IMR-90 (cell line): ENCODE measurements around the gene NOS1AP. TPM values are rescaled to one million over a fixed set of nuclear protein-coding genes. Genes with fewer than 3 reads are reported as not detected.

Experiments
- ATAC-seq: fragments of 200-7000 bp; cut with Tn5 transposase; 2 replicates; pipeline ENCODE4 v1.9.1; 2020; ENCODE audit warnings: low read depth, mild to moderate bottlenecking, moderate library complexity
- BruUV-seq: library from RNA; stranded (reverse); fragments of 400-500 nt; replicated peaks from 2 replicates; lab custom pipeline; 2021; lab: Mats Ljungman, UMichigan
- CTCF ChIA-PET: fragments of 300-600 bp; formaldehyde crosslinking; extraction: SDS; loops from one replicate; lab custom pipeline; 2021; ENCODE audit warnings: antibody characterized with exemption; lab: Yijun Ruan, JAX
- POLR2A ChIA-PET: fragments of 300-600 bp; sonication (Branson Sonifier 250); formaldehyde crosslinking; loops from one replicate; lab custom pipeline; 2022; ENCODE audit warnings: antibody characterized with exemption; ENCODE audit not compliant: unreplicated experiment; lab: Charles Lee
- DNase-seq: peaks from one replicate; pipeline ENCODE4 v3.0.0; 2013
- H2AFZ ChIP-seq: replicated peaks from 2 replicates; pipeline ENCODE3; 2013; ENCODE audit warnings: low read length, mild to moderate bottlenecking; ENCODE audit not compliant: poor library complexity
- H2AK5ac ChIP-seq: 2 replicates; pipeline ENCODE4 v1.6.1; 2013; ENCODE audit warnings: low read depth, low read length, inconsistent platforms
- H2AK9ac ChIP-seq: replicated peaks from 2 replicates; pipeline ENCODE3; 2013; ENCODE audit warnings: mild to moderate bottlenecking, low read depth, low read length, moderate library complexity; ENCODE audit not compliant: poor library complexity
- H2BK120ac ChIP-seq: 2 replicates; pipeline ENCODE4 v1.6.1; 2013; ENCODE audit warnings: low read depth, low read length, inconsistent platforms
- H2BK15ac ChIP-seq: 3 replicates; pipeline ENCODE4 v1.6.1; 2013; ENCODE audit warnings: low read depth, low read length, inconsistent platforms
- H2BK20ac ChIP-seq: 2 replicates; pipeline ENCODE4 v1.6.1; 2013; ENCODE audit warnings: low read depth, mild to moderate bottlenecking, inconsistent platforms, low read length, moderate library complexity
- H2BK5ac ChIP-seq: 2 replicates; pipeline ENCODE4 v1.6.1; 2013; ENCODE audit warnings: mild to moderate bottlenecking, low read depth, low read length, inconsistent platforms; ENCODE audit not compliant: poor library complexity, severe bottlenecking
- H3K14ac ChIP-seq: replicated peaks from 2 replicates; pipeline ENCODE4 v1.6.1; 2013; ENCODE audit warnings: low read depth, low read length, inconsistent platforms
- H3K18ac ChIP-seq: 2 replicates; pipeline ENCODE4 v1.6.1; 2013; ENCODE audit warnings: low read depth, low read length, control low read depth
- H3K23ac ChIP-seq: 2 replicates; pipeline ENCODE4 v1.6.1; 2013; ENCODE audit warnings: low read depth, low read length, inconsistent platforms
- H3K27ac ChIP-seq: 2 replicates; pipeline ENCODE4 v1.5.1; 2013; ENCODE audit warnings: mild to moderate bottlenecking, control low read depth, low read length; ENCODE audit not compliant: insufficient read depth
- H3K27me3 ChIP-seq: 2 replicates; pipeline ENCODE4 v1.6.1; 2013; ENCODE audit warnings: low read length; ENCODE audit not compliant: control insufficient read depth, insufficient read depth
- H3K36me3 ChIP-seq: 2 replicates; pipeline ENCODE4 v1.6.1; 2013; ENCODE audit warnings: low read length, mixed read lengths; ENCODE audit not compliant: control insufficient read depth, insufficient read depth
- H3K4ac ChIP-seq: 2 replicates; pipeline ENCODE4 v1.6.1; 2013; ENCODE audit warnings: low read depth, low read length, inconsistent platforms
- H3K4me1 ChIP-seq: 2 replicates; pipeline ENCODE4 v1.6.1; 2013; ENCODE audit warnings: low read length, mixed read lengths; ENCODE audit not compliant: control insufficient read depth, insufficient read depth
- H3K4me2 ChIP-seq: 2 replicates; pipeline ENCODE4 v1.6.1; 2013; ENCODE audit warnings: low read depth, mild to moderate bottlenecking, control low read depth, low read length, moderate library complexity
- H3K4me3 ChIP-seq: 2 replicates; pipeline ENCODE4 v1.5.1; 2013; ENCODE audit warnings: low read depth, mild to moderate bottlenecking, control low read depth, low read length, moderate library complexity; ENCODE audit not compliant: insufficient read depth
- H3K56ac ChIP-seq: 2 replicates; pipeline ENCODE4 v1.6.1; 2013; ENCODE audit warnings: low read length, inconsistent platforms; ENCODE audit not compliant: insufficient read depth; ENCODE audit errors: extremely low read depth
- H3K79me1 ChIP-seq, 2 experiments: 2 replicates each; pipeline ENCODE4 v1.6.1; 2013; ENCODE audit warnings: low read length in 2 of 2, inconsistent platforms in 1 of 2, low read depth in 1 of 2
- H3K9ac ChIP-seq: 2 replicates; pipeline ENCODE4 v1.6.1; 2013; ENCODE audit warnings: low read depth, low read length, control low read depth
- H3K9me1 ChIP-seq: 2 replicates; pipeline ENCODE4 v1.6.1; 2013; ENCODE audit warnings: low read length, inconsistent platforms; ENCODE audit not compliant: insufficient read depth
- H3K9me3 ChIP-seq: 2 replicates; pipeline ENCODE4 v1.6.1; 2013; ENCODE audit warnings: low read length; ENCODE audit not compliant: control insufficient read depth, insufficient read depth
- H4K20me1 ChIP-seq: 2 replicates; pipeline ENCODE4 v1.6.1; 2013; ENCODE audit warnings: low read length, inconsistent platforms; ENCODE audit not compliant: insufficient read depth
- H4K5ac ChIP-seq: 2 replicates; pipeline ENCODE4 v1.6.1; 2013; ENCODE audit warnings: mild to moderate bottlenecking, low read depth, low read length, control low read depth
- H4K8ac ChIP-seq, 2 experiments: 2 replicates each; pipeline ENCODE4 v1.6.1; 2013; ENCODE audit warnings: low read depth in 2 of 2, low read length in 2 of 2, control low read depth in 1 of 2, inconsistent platforms in 1 of 2
- H4K91ac ChIP-seq: 2 replicates; pipeline ENCODE4 v1.6.1; 2013; ENCODE audit warnings: low read depth, low read length, inconsistent platforms; ENCODE audit not compliant: insufficient read depth
- BHLHE40 ChIP-seq: fragments of 150-350 bp; IDR thresholded peaks from 2 replicates; pipeline ENCODE4 v1.6.1; 2016; ENCODE audit warnings: mild to moderate bottlenecking, low read depth, low read length
- CEBPB ChIP-seq: IDR thresholded peaks from 2 replicates; pipeline ENCODE4 v1.6.1; 2012; ENCODE audit warnings: low read depth, low read length, improper control_type of control experiment
- CHD1 ChIP-seq: IDR thresholded peaks from 2 replicates; pipeline ENCODE4 v1.6.1; 2012; ENCODE audit warnings: low read depth, low read length, improper control_type of control experiment
- ELK1 ChIP-seq: fragments of 150-350 bp; IDR thresholded peaks from 2 replicates; pipeline ENCODE4 v1.6.1; 2016; ENCODE audit warnings: low read depth, mild to moderate bottlenecking, low read length, moderate library complexity, borderline replicate concordance
- MAFK ChIP-seq: IDR thresholded peaks from 2 replicates; pipeline ENCODE4 v1.6.1; 2012; ENCODE audit warnings: low read depth, low read length, improper control_type of control experiment
- MAZ ChIP-seq: IDR thresholded peaks from 2 replicates; pipeline ENCODE4 v1.6.1; 2012; ENCODE audit warnings: low read depth, mild to moderate bottlenecking, low read length, improper control_type of control experiment, moderate library complexity, borderline replicate concordance
- MXI1 ChIP-seq: IDR thresholded peaks from 2 replicates; pipeline ENCODE4 v1.6.1; 2012; ENCODE audit warnings: low read depth, mild to moderate bottlenecking, low read length, moderate library complexity, borderline replicate concordance
- NFE2L2 ChIP-seq: fragments of 150-350 bp; IDR thresholded peaks from 2 replicates; pipeline ENCODE4 v1.6.1; 2016; ENCODE audit warnings: low read depth, mild to moderate bottlenecking, low read length
- POLR2A ChIP-seq: IDR thresholded peaks from 2 replicates; pipeline ENCODE4 v1.6.1; 2012; ENCODE audit warnings: mild to moderate bottlenecking, low read depth, low read length
- RCOR1 ChIP-seq: IDR thresholded peaks from 2 replicates; pipeline ENCODE4 v1.6.1; 2012; ENCODE audit warnings: mild to moderate bottlenecking, low read length, improper control_type of control experiment; ENCODE audit not compliant: insufficient replicate concordance
- RFX5 ChIP-seq: IDR thresholded peaks from 2 replicates; pipeline ENCODE4 v1.8.0; 2012; ENCODE audit warnings: low read depth, mild to moderate bottlenecking, low read length, moderate library complexity
- SMC3 ChIP-seq: fragments of 150-350 bp; IDR thresholded peaks from 2 replicates; pipeline ENCODE4 v1.6.1; 2016; ENCODE audit warnings: low read depth, mild to moderate bottlenecking, antibody characterized with exemption, low read length, moderate library complexity
- USF2 ChIP-seq: fragments of 150-350 bp; IDR thresholded peaks from 2 replicates; pipeline ENCODE4 v1.6.1; 2017; ENCODE audit warnings: mild to moderate bottlenecking, antibody characterized with exemption, low read length, low read depth
- WGBS, 2 experiments: methylation state at CpG; one replicate each; pipeline versions ENCODE4 v1.1.5 to v1.1.7; 2013; ENCODE audit warnings: missing lambda C conversion rate in 2 of 2; ENCODE audit not compliant: insufficient read length in 1 of 2; ENCODE audit errors: extremely low coverage in 2 of 2; 5-methylcytosine and 5-hydroxymethylcytosine counted together
- dilution Hi-C: fragments of 300-500 bp; cut with HindIII; formaldehyde crosslinking; loops from one replicate; pipeline ENCODE4 v1.14.3; 2018; ENCODE audit warnings: low sequenced_read_pairs; ENCODE audit not compliant: unreplicated experiment
- in situ Hi-C: fragments of 300-500 bp; cut with MboI; formaldehyde crosslinking; loops from 3 replicates; pipeline ENCODE4 v1.14.3; 2019; ENCODE audit warnings: low sequenced_read_pairs, inconsistent platforms, mixed read lengths
- intact Hi-C: fragments of 100-400 bp; cut with micrococcal nuclease; formaldehyde crosslinking; loops from 2 replicates; pipeline ENCODE4 v1.10.0; 2022
- polyA plus RNA-seq, 3 experiments: library from polyadenylated mRNA; depleted of rRNA; stranded (reverse); fragments of >200 nt; gene quantifications; 2 replicates each; pipeline ENCODE4 v1.2.3, GENCODE V29; 2012; ENCODE audit warnings: low replicate concordance in 1 of 3
- total RNA-seq: library from RNA; depleted of rRNA; stranded (reverse); fragments of >200 nt; gene quantifications from 2 replicates; pipeline ENCODE4 v1.2.3, GENCODE V29; 2012
- TF ChIP-seq, protein P1 (sequence below): conservative IDR thresholded peaks from 2 replicates; pipeline ENCODE4 v1.5.1; 2012; ENCODE audit warnings: mild to moderate bottlenecking, low read depth, low read length, improper control_type of control experiment

The NOS1AP gene
- total and polyA plus RNA-seq, 2 of the 4 experiments (the other 2 are of a cell fraction): 0.18 to 0.19 TPM

DNA sequence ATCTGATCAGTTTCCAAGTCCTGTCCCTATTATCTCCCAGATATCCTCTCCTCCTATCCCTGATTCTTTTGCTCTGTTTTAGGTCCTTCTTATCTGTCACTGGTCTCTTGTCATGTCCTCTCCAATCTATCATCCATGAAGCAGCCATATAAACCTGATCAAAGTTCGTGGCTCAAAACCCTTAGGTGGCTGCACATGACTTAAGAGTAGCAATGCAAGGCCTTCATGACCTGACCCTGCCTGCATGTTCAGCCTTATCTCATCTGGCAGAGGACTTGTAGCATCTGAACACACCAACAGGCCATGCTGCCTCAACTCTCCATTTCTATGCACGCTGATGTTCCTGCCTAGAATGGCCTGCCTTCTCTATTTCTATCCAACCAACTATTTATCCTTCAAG lies 65.2 kb downstream of the NOS1AP start:
- no CpG with 5 or more reads among the region's 2 CpGs for WGBS, 2 experiments
- CTCF ChIA-PET: no interaction called here
- no peak overlapping the region for H3K4me2 ChIP-seq

More for the DNA sequence above, 65.2 kb downstream of the NOS1AP start:
- Histone ChIP-seq H4K91ac (no peak overlapping the region), H2BK15ac (no peak overlapping the region), H3K79me1 (no peaks in the 10 kb centered on the region), H3K4me3 (no peak overlapping the region), H4K5ac (no peak overlapping the region), H3K27ac (no peak overlapping the region), H3K9me3 (no peaks in the 10 kb centered on the region), H4K20me1 (no peaks in the 10 kb centered on the region), H3K36me3 (no peaks in the 10 kb centered on the region), H2BK5ac (no peak overlapping the region), H3K14ac (no peak overlapping the region), H2AK5ac (no peak overlapping the region), H2BK20ac (no peak overlapping the region), H3K18ac (no peak overlapping the region), H3K9ac (no peak overlapping the region), H2BK120ac (no peak overlapping the region), H3K56ac (no peak overlapping the region), H3K4ac (no peak overlapping the region), H3K27me3 (no peaks in the 10 kb centered on the region), H3K23ac (no peak overlapping the region), H2AFZ (no peak overlapping the region), H3K4me1 (peaks cover 9% of the 10 kb centered on the region), H3K9me1 (peaks cover 10% of the 10 kb centered on the region), H4K8ac (no peak overlapping the region), H2AK9ac (no peak overlapping the region)
- intact Hi-C loops: no loop called here
- dilution Hi-C loops: no loop called here
- in situ Hi-C loops: no loop called here
- ATAC-seq: no peak
- POLR2A ChIA-PET: no interaction called here
- TF ChIP-seq MAZ (no peak), CHD1 (no peak), RFX5 (no peak), MAFK (no peak), MXI1 (no peak), USF2 (no peak), RCOR1 (no peak), NFE2L2 (no peak), SMC3 (no peak), CEBPB (no peak), BHLHE40 (no peak), ELK1 (no peak), POLR2A (no peak)
- TF ChIP-seq, protein P1, sequence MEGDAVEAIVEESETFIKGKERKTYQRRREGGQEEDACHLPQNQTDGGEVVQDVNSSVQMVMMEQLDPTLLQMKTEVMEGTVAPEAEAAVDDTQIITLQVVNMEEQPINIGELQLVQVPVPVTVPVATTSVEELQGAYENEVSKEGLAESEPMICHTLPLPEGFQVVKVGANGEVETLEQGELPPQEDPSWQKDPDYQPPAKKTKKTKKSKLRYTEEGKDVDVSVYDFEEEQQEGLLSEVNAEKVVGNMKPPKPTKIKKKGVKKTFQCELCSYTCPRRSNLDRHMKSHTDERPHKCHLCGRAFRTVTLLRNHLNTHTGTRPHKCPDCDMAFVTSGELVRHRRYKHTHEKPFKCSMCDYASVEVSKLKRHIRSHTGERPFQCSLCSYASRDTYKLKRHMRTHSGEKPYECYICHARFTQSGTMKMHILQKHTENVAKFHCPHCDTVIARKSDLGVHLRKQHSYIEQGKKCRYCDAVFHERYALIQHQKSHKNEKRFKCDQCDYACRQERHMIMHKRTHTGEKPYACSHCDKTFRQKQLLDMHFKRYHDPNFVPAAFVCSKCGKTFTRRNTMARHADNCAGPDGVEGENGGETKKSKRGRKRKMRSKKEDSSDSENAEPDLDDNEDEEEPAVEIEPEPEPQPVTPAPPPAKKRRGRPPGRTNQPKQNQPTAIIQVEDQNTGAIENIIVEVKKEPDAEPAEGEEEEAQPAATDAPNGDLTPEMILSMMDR: no peak
- BruUV-seq: no TSS peak
- no peak for DNase-seq
